H9 (cell line): ENCODE data around the gene NOS1AP. TPM values are rescaled to one million over a fixed set of nuclear protein-coding genes. Genes with fewer than 3 reads are reported as not detected.

Source experiments
- DNase-seq: peaks from one replicate; pipeline ENCODE4 v3.0.0-alpha.2; 2017
- H2AFZ ChIP-seq: one replicate; pipeline ENCODE4 v1.6.1; 2013; ENCODE audit warnings: mild to moderate bottlenecking, low read length, control low read depth, moderate library complexity
- H2AK5ac ChIP-seq: 2 replicates; pipeline ENCODE4 v1.6.1; 2013; ENCODE audit warnings: low read length, control low read depth, mixed read lengths; ENCODE audit not compliant: insufficient read length
- H2BK120ac ChIP-seq: one replicate; pipeline ENCODE4 v1.6.1; 2013; ENCODE audit warnings: low read depth, mild to moderate bottlenecking, low read length, control low read depth, inconsistent platforms; ENCODE audit not compliant: poor library complexity, severe bottlenecking
- H2BK12ac ChIP-seq: 2 replicates; pipeline ENCODE4 v1.6.1; 2013; ENCODE audit warnings: low read length, control low read depth, mixed read lengths, low read depth; ENCODE audit not compliant: insufficient read length
- H2BK15ac ChIP-seq: 2 replicates; pipeline ENCODE4 v1.6.1; 2013; ENCODE audit warnings: low read depth, low read length, control low read depth
- H2BK20ac ChIP-seq: one replicate; pipeline ENCODE4 v1.6.1; 2013; ENCODE audit warnings: low read depth, mild to moderate bottlenecking, low read length, control low read depth, inconsistent platforms; ENCODE audit not compliant: poor library complexity, severe bottlenecking
- H2BK5ac ChIP-seq: 2 replicates; pipeline ENCODE4 v1.6.1; 2013; ENCODE audit warnings: low read length, control low read depth, mixed read lengths; ENCODE audit not compliant: insufficient read length
- H3K14ac ChIP-seq: 2 replicates; pipeline ENCODE4 v1.6.1; 2013; ENCODE audit warnings: low read length, control low read depth; ENCODE audit not compliant: insufficient read depth
- H3K18ac ChIP-seq: 2 replicates; pipeline ENCODE4 v1.6.1; 2013; ENCODE audit warnings: low read depth, mild to moderate bottlenecking, mixed read lengths, low read length, control low read depth; ENCODE audit not compliant: insufficient read length
- H3K23ac ChIP-seq: 2 replicates; pipeline ENCODE4 v1.6.1; 2013; ENCODE audit warnings: low read length, control low read depth, mixed read lengths, low read depth; ENCODE audit not compliant: insufficient read length
- H3K23me2 ChIP-seq: 2 replicates; pipeline ENCODE4 v1.6.1; 2013; ENCODE audit warnings: low read depth, mild to moderate bottlenecking, mixed read lengths, low read length, control low read depth; ENCODE audit not compliant: insufficient read length, poor library complexity, severe bottlenecking
- H3K27ac ChIP-seq: 2 replicates; pipeline ENCODE4 v1.5.1; 2013; ENCODE audit warnings: low read length, control low read depth, mixed read lengths, low read depth; ENCODE audit not compliant: insufficient read length
- H3K27me3 ChIP-seq: 2 replicates; pipeline ENCODE4 v1.6.1; 2013; ENCODE audit warnings: low read length, control low read depth, inconsistent platforms; ENCODE audit not compliant: insufficient read depth
- H3K4ac ChIP-seq: 2 replicates; pipeline ENCODE4 v1.6.1; 2013; ENCODE audit warnings: low read depth, mild to moderate bottlenecking, control low read depth, inconsistent platforms, low read length, moderate library complexity
- H3K4me1 ChIP-seq: 2 replicates; pipeline ENCODE4 v1.6.1; 2013; ENCODE audit warnings: low read length, control low read depth, inconsistent platforms; ENCODE audit not compliant: insufficient read depth
- H3K4me2 ChIP-seq: 2 replicates; pipeline ENCODE4 v1.6.1; 2013; ENCODE audit warnings: low read length, control low read depth, mixed read lengths; ENCODE audit not compliant: insufficient read length, insufficient read depth
- H3K56ac ChIP-seq: 2 replicates; pipeline ENCODE4 v1.6.1; 2013; ENCODE audit warnings: low read depth, mild to moderate bottlenecking, mixed read lengths, low read length, control low read depth; ENCODE audit not compliant: insufficient read length
- H3K79me1 ChIP-seq: 2 replicates; pipeline ENCODE4 v1.6.1; 2013; ENCODE audit warnings: low read depth, mild to moderate bottlenecking, moderate library complexity, low read length, control low read depth, inconsistent platforms; ENCODE audit not compliant: insufficient read depth, poor library complexity, severe bottlenecking
- H3K79me2 ChIP-seq: 2 replicates; pipeline ENCODE4 v1.6.1; 2013; ENCODE audit warnings: low read length, control low read depth, inconsistent platforms; ENCODE audit not compliant: insufficient read depth
- H3K9ac ChIP-seq: 2 replicates; pipeline ENCODE4 v1.6.1; 2013; ENCODE audit warnings: low read length, control low read depth, mixed read lengths; ENCODE audit not compliant: insufficient read length; ENCODE audit errors: extremely low read depth
- H3K9me3 ChIP-seq: one replicate; pipeline ENCODE4 v1.6.1; 2013; ENCODE audit warnings: low read depth, low read length, inconsistent platforms; ENCODE audit not compliant: control insufficient read depth
- H3T11ph ChIP-seq: one replicate; pipeline ENCODE4 v1.6.1; 2013; ENCODE audit warnings: mild to moderate bottlenecking, low read length, control low read depth, inconsistent platforms
- H4K20me1 ChIP-seq: one replicate; pipeline ENCODE4 v1.6.1; 2013; ENCODE audit not compliant: control insufficient read depth, insufficient read length, insufficient read depth
- H4K5ac ChIP-seq: 2 replicates; pipeline ENCODE4 v1.6.1; 2013; ENCODE audit warnings: low read depth, mild to moderate bottlenecking, mixed read lengths, low read length, control low read depth; ENCODE audit not compliant: insufficient read length
- H4K8ac ChIP-seq: replicated peaks from 2 replicates; pipeline ENCODE4 v1.6.1; 2013; ENCODE audit warnings: low read length, control low read depth, mixed read lengths, low read depth; ENCODE audit not compliant: insufficient read length
- H4K91ac ChIP-seq: 2 replicates; pipeline ENCODE4 v1.6.1; 2013; ENCODE audit warnings: low read depth, mild to moderate bottlenecking, moderate library complexity, mixed read lengths, low read length, control low read depth; ENCODE audit not compliant: insufficient read length
- H3K27ac Mint-ChIP-seq, 3 experiments: 2 replicates in 2 of 3; 3 replicates in 1 of 3; pipeline ENCODE4 v1.8.0; 2020 to 2021; ENCODE audit warnings: mixed read lengths in 3 of 3, mild to moderate bottlenecking in 1 of 3, moderate library complexity in 1 of 3
- H3K27me3 Mint-ChIP-seq: 2 replicates; pipeline ENCODE4 v1.8.0; 2021; ENCODE audit warnings: low read depth, mild to moderate bottlenecking, moderate library complexity, mixed read lengths
- H3K36me3 Mint-ChIP-seq, 3 experiments: 2 replicates in 2 of 3; 3 replicates in 1 of 3; pipeline ENCODE4 v1.8.0; 2020 to 2021; ENCODE audit warnings: low read depth in 3 of 3, mixed read lengths in 3 of 3; ENCODE audit not compliant: insufficient read depth in 1 of 3
- H3K4me1 Mint-ChIP-seq, 2 experiments: 2 replicates each; pipeline ENCODE4 v1.8.0; 2020; ENCODE audit warnings: mixed read lengths in 2 of 2
- H3K4me3 Mint-ChIP-seq, 2 experiments: 2 replicates in 1 of 2; 3 replicates in 1 of 2; pipeline ENCODE4 v1.8.0; 2020 to 2021; ENCODE audit warnings: mild to moderate bottlenecking in 2 of 2, mixed read lengths in 2 of 2, moderate library complexity in 1 of 2
- H3K9me3 Mint-ChIP-seq, 2 experiments: 2 replicates in 1 of 2; 3 replicates in 1 of 2; pipeline ENCODE4 v1.8.0; 2020; ENCODE audit warnings: mild to moderate bottlenecking in 2 of 2, mixed read lengths in 2 of 2, moderate library complexity in 1 of 2
- WGBS: extraction: QIAGEN DNeasy Blood & Tissue Kit; methylation state at CpG from one replicate; pipeline ENCODE4 v1.1.7; 2013; ENCODE audit warnings: missing lambda C conversion rate, low lambda C conversion rate, mixed read lengths; ENCODE audit not compliant: insufficient read length; ENCODE audit errors: extremely low coverage; 5-methylcytosine and 5-hydroxymethylcytosine counted together
- total RNA-seq: library from RNA; stranded (reverse); gene quantifications from 2 replicates; pipeline ENCODE4 v1.2.1, GENCODE V29; 2021
- TF ChIP-seq, protein P1 (sequence below): fragments of 200-600 bp; sonication (generic); conservative IDR thresholded peaks from 3 replicates; pipeline ENCODE4 v1.8.0; 2021; ENCODE audit warnings: antibody characterized with exemption, mild to moderate bottlenecking

The NOS1AP gene
- total RNA-seq, 1 experiment from 2014 or later = 8.4 TPM

- H3K4me1 Mint-ChIP-seq = peaks cover 45 to 51% of the 10 kb centered on the region in 2 experiments
- Histone ChIP-seq H3K27ac (no peak overlapping the region), H2BK120ac (no peak overlapping the region), H3K18ac (no peak overlapping the region), H4K20me1 (no peaks in the 10 kb centered on the region), H4K5ac (no peak overlapping the region), H2BK12ac (no peak overlapping the region), H3K56ac (no peak overlapping the region), H2BK20ac (no peak overlapping the region), H2AFZ (no peak overlapping the region), H3K4me2 (no peak overlapping the region), H2AK5ac (no peak overlapping the region), H2BK5ac (no peak overlapping the region), H4K8ac (no peak overlapping the region), H3K4me1 (peaks cover 13% of the 10 kb centered on the region), H3K9me3 (no peaks in the 10 kb centered on the region), H3K79me1 (peaks cover 6% of the 10 kb centered on the region), H4K91ac (no peak overlapping the region), H3T11ph (no peak overlapping the region), H3K14ac (no peak overlapping the region), H3K9ac (no peak overlapping the region), H2BK15ac (no peak overlapping the region), H3K23me2 (peaks cover 16% of the 10 kb centered on the region), H3K4ac (no peak overlapping the region), H3K27me3 (no peaks in the 10 kb centered on the region), H3K23ac (no peak overlapping the region), H3K79me2 (peaks cover 14% of the 10 kb centered on the region; the same call in 1 of the 2 replicates)
- peaks cover 4 to 6% of the 10 kb centered on the region in 2 experiments; a peak in 3 of 5 replicates for H3K9me3 Mint-ChIP-seq
- DNase-seq = no peak
- WGBS = no CpG with 5 or more reads among the region's 4 CpGs
- H3K4me3 Mint-ChIP-seq = no peak overlapping the region
- TF ChIP-seq, protein P1, sequence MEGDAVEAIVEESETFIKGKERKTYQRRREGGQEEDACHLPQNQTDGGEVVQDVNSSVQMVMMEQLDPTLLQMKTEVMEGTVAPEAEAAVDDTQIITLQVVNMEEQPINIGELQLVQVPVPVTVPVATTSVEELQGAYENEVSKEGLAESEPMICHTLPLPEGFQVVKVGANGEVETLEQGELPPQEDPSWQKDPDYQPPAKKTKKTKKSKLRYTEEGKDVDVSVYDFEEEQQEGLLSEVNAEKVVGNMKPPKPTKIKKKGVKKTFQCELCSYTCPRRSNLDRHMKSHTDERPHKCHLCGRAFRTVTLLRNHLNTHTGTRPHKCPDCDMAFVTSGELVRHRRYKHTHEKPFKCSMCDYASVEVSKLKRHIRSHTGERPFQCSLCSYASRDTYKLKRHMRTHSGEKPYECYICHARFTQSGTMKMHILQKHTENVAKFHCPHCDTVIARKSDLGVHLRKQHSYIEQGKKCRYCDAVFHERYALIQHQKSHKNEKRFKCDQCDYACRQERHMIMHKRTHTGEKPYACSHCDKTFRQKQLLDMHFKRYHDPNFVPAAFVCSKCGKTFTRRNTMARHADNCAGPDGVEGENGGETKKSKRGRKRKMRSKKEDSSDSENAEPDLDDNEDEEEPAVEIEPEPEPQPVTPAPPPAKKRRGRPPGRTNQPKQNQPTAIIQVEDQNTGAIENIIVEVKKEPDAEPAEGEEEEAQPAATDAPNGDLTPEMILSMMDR = no peak
- peak overlapping the region in 1 of 3 experiments; percentile 48; a peak in 1 of 7 replicates for H3K27ac Mint-ChIP-seq
- H3K36me3 Mint-ChIP-seq = peaks cover 16 to 23% (median 19%) of the 10 kb centered on the region in 3 experiments
- peaks cover 5% of the 10 kb centered on the region for H3K27me3 Mint-ChIP-seq
Observed at GRCh38 chr1:162074276-162075005, 5.0 kb downstream of the NOS1AP start.
